ENCODE measurements around the gene DOCK9.

The DOCK9 gene

GRCh38 chr13:98967491-98967890 is 10.4 kb downstream of the DOCK9 start:
- no peak overlapping the region for H3K4me3 ChIP-seq (ENCODE audit: low read length)
- no peak for DNase-seq (ENCODE audit: low read depth)
- TF ChIP-seq, protein P1, sequence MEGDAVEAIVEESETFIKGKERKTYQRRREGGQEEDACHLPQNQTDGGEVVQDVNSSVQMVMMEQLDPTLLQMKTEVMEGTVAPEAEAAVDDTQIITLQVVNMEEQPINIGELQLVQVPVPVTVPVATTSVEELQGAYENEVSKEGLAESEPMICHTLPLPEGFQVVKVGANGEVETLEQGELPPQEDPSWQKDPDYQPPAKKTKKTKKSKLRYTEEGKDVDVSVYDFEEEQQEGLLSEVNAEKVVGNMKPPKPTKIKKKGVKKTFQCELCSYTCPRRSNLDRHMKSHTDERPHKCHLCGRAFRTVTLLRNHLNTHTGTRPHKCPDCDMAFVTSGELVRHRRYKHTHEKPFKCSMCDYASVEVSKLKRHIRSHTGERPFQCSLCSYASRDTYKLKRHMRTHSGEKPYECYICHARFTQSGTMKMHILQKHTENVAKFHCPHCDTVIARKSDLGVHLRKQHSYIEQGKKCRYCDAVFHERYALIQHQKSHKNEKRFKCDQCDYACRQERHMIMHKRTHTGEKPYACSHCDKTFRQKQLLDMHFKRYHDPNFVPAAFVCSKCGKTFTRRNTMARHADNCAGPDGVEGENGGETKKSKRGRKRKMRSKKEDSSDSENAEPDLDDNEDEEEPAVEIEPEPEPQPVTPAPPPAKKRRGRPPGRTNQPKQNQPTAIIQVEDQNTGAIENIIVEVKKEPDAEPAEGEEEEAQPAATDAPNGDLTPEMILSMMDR (conservative IDR thresholded peaks at IDR 0.05; ENCODE audit: low read depth, low read length): no peak

GRCh38 chr13:98966019-98966418 is 11.8 kb downstream of the DOCK9 start:
- H3K4me3 ChIP-seq (ENCODE audit: low read length): no peak overlapping the region
- TF ChIP-seq, protein P1 (conservative IDR thresholded peaks at IDR 0.05; ENCODE audit: low read depth, low read length): no peak
- DNase-seq (ENCODE audit: low read depth): no peak

DNA sequence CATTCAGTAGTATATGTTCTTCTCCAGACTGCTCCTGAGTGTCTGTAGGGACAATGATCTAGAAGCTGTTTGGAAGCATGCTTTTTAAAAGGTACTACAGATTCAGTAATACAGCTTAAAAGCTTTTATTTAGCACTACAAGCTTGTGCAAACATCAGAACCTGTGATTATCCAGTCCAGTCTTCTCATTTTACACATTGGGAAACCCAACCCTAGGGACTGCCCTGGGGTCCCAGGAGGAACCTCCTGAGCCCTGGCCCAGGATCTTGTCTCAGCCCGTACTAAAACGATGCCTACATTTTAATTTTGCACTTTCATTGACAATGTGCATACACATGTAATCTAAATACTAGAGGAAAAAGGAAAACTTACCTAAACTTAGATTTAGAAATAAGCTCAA is 12.5 kb downstream of the DOCK9 start:
- H3K4me3 ChIP-seq (ENCODE audit: low read length): no peak overlapping the region
- no peak for DNase-seq (ENCODE audit: low read depth)
- TF ChIP-seq, protein P1 (conservative IDR thresholded peaks at IDR 0.05; ENCODE audit: low read depth, low read length): no peak

GRCh38 chr13:98963917-98964316 is 13.9 kb downstream of the DOCK9 start:
- TF ChIP-seq, protein P1 (conservative IDR thresholded peaks at IDR 0.05; ENCODE audit: low read depth, low read length): no peak
- DNase-seq (ENCODE audit: low read depth): no peak
- no peak overlapping the region for H3K4me3 ChIP-seq (ENCODE audit: low read length)

GRCh38 chr13:98962901-98963590 is 14.8 kb downstream of the DOCK9 start:
- no peak for DNase-seq (ENCODE audit: low read depth)
- H3K4me3 ChIP-seq (ENCODE audit: low read length): no peak overlapping the region
- TF ChIP-seq, protein P1 (conservative IDR thresholded peaks at IDR 0.05; ENCODE audit: low read depth, low read length): no peak

DNA sequence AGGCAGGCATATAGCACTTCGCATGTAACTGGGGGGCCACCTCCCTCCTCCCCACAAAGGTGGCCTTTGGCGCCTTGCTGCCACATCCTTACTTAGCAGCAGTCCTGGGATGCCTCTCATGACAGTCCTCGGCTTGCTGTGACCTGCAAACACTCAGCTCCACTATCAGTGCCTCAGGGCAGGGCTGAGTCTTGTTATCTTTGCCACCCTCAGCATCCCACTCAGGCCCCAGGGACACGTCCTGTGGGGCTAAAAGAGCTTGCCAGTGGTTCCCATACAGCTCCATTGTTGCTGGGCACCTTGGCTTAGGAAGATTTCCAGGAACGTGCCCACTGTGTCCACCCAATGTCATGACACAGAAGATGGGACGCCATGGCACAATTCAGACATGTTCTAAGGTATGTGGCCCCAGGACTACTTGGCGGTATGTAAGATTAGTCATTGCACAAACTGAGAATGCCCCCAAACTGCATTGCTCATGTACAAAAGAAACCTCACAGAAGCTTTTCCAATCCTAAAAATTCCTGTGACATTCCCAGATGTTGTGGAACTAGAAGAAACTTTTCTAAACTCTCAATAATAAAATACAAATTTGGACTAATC is 16.3 kb downstream of the DOCK9 start:
- no peak overlapping the region for H3K4me3 ChIP-seq (ENCODE audit: low read length)
- TF ChIP-seq, protein P1 (conservative IDR thresholded peaks at IDR 0.05; ENCODE audit: low read depth, low read length): no peak
- no peak for DNase-seq (ENCODE audit: low read depth)
